Activated T-cell treated with anti-CD3 and anti-CD28 coated beads for 48 hours (primary cell): ENCODE measurements around the gene UGT1A4.

Source experiments
- DNase-seq: peaks from one replicate; pipeline ENCODE4 v3.0.0-alpha.2; 2020; ENCODE audit warnings: low read depth

Gene UGT1A4

DNA sequence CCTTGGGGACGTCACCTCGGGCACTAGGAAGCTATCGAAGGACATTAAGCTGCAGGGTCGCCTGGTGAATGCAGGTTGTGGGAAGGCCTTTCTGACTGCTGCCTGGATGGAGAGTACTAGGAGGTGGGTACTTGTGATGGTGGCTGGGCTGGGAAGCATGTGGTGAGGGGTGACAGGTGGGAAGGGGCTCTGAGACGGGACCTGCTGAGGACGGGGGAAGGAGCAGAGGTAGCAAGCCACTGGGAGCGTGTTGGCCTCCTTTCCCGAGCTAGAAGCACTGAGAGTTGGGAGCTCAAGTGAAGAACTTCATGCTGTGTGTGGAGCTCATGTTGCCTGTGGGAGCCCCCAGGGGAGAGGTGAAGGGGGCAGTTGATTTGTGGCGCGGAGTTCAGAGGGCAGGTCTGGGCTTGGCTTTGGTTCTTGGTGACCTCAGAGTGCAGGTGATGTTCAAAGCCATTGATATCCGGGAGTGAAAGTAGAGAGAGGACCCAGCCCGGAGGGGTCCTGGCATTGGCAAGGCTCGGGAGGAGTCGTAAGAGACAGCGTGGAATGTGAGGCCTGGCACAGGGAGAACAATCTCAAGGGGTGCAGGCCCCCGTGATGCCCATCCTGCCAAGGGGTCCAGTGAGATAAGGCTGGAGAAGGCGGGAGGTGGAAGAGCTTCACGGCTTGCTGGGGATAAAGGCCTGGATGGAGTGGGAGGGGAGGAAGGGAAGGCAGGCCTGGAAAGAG is 72.8 kb downstream of the UGT1A4 start:
- no peak for DNase-seq

DNA sequence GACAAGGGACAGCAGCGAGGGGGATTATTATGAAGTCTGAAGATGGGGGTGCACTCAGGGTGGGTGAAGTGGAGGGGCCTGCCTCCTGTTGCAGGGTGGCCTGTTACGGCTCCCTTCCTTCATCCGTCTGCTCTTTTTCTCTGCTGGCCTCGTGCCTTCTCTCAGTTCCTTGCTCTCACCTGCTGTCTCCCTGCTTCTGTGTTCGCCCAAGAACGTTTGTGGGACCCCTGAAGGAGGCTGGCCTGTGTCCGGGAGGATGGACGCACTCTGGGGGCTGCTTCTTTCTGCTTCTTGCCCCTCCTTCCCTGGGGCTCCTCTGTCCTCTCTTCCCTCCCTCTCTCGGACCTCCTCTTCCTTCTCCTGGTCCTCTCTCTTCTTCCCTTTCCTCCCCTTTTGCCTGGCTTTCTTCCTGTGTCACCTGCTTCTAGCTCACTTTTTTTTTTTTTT is 73.4 kb downstream of the UGT1A4 start:
- DNase-seq: no peak

DNA sequence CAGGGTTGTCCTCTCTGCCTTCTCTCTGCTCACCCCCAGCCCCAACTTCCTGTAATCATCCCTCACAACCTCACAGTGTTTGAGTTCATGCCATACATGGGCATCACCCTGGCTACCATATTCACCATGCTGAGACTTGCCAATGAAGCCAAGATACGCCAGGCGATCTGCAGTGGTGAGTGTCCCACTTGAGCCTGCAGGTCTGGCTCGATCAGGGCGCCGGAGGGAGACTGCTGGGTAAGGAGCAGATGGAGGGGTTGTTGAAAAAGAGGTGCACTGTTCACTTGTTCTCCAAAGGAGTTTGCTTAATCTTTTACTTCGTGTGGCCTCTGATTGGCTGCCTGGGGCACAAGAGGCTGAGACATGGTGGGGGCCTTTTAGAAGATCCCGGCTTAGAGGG is 74.2 kb downstream of the UGT1A4 start:
- no peak for DNase-seq

GRCh38 chr2:233793465-233794127 is 75.1 kb downstream of the UGT1A4 start:
- DNase-seq: no peak

DNA sequence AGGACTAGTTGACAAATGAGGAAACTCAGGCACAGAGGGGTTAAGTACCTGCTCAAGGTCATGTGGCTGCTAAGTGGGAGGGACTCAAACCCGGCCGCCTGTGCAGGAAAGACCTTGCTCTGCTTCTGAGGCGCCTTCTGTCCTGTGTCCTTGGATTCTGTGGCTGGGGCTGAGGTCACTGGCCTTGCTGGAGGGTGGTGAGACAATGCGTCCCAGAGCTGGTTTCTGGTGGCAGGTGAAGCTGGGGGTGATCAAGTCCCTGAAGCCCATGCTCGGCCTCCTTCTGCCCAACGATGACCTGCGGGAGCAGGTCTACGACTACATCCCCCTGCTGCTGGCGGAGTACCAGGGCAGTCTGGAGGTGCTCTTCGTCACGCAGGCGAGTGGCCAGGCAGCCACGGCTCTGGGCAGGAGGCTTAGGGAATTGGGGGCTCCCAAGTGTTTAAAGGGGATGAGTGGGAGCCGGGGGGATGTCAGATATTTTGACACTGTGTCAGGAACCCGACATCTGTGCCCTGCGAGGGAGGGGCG is 75.7 kb downstream of the UGT1A4 start:
- no peak for DNase-seq

GRCh38 chr2:233795735-233796171 is 77.2 kb downstream of the UGT1A4 start:
- DNase-seq: no peak

DNA sequence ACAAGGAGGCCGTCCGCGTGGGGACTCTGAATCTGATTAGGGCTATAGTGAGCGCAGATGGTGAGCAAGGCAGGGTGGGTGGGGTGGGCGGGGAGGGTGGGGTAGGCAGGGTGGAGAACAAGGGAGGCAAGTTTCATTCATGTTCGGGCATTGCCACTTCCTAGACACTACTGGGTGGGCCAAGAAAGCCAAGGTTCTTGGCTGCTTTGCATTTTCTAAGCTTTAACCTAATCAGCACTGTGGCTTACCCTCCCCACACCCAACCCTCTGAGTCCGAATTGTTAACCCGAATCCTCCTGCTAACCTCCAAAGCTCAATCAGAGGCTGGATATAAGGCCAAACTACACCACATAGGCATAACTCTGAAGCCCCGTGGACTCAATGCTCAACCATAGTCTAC is 77.7 kb downstream of the UGT1A4 start:
- DNase-seq: no peak

- DNase-seq: no peak
Observed at GRCh38 chr2:233798335-233799086, 80.0 kb downstream of the UGT1A4 start.

DNA sequence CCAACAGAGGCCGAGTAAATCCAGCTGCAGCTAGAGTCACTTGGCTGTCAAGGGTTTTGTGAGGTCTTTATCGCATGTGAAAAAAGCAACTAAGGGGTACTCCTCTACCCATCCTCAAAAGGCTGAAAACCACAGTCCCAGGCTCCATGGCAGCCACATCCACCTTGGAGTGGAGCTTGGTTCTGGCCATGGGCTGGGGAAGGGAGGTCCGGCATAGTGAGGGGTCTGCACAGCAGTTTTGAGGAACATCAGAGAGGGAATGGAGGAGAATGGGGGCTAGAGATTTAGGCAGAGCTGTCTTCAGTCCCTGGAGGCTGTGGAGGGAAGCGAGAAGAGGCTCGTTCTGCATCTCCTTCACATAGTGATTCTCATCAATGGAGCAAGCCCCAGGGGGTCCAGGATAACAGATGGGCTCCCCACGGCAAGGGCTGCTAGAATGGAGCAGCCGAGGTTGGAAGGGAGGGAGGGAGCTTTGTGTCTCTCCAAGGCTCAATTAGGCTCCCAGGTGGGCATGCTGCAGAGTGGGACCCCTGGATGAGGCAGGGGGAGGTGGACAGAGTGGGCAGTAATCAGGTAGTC is 80.6 kb downstream of the UGT1A4 start:
- DNase-seq: no peak

GRCh38 chr2:233799716-233800115 is 81.2 kb downstream of the UGT1A4 start:
- DNase-seq: no peak

- no peak for DNase-seq
Observed at GRCh38 chr2:233800208-233800607, 81.7 kb downstream of the UGT1A4 start.

GRCh38 chr2:233801357-233802131 is 83.0 kb downstream of the UGT1A4 start:
- DNase-seq: no peak

- no peak for DNase-seq
Observed at GRCh38 chr2:233802132-233802815, 83.7 kb downstream of the UGT1A4 start.

DNA sequence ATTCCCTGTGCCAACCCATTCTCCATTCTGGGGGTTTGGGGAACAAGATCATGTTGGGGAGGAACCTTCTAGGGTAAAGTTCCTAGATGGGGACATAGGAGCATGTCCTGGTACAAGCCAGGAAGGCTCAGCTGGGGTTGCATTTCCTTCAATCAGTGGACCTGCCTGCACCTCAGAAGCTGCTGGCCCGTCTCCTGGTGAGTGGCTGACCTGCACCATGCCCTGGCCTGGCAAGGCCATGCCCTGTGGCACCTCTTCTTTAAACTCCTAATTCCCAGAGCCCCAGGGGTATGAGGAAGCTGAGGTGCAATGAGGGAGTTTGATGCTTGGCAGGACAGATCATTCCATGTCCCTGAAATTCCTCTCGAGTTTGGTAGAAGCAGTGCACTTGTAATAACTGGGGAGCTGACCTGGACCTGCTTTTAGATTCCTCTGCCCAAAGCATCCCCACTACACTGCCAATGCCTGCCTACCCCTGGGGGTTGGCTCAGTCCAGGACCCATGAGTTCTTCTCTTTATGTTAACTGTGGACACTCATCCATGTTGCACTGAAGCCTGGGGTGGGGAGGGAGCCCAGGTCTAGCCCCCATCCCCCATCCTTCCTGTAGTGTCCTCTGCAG is 84.9 kb downstream of the UGT1A4 start:
- no peak for DNase-seq

DNA sequence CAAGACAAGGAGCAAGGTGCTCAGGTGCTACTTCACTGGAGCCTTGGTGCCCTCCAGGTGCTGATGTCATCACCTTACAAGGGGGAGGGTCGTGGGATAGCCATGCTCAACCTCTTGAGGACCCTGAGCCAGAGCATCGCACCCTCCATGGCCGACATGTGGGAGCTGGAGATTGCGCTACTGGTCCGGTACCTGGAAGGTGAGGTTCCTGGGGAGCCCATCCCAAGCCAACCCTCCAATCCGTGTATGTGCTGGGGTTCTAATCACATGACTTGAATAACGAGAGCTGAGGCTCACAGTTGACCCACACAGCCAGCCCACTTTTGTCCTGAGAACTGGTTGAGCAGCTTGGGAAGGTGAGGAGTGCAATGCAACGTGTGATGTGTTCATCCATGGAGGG is 85.5 kb downstream of the UGT1A4 start:
- DNase-seq: no peak

GRCh38 chr2:233807215-233807865 is 88.8 kb downstream of the UGT1A4 start:
- no peak for DNase-seq

GRCh38 chr2:233807966-233808935 is 89.7 kb downstream of the UGT1A4 start:
- no peak for DNase-seq

GRCh38 chr2:233810385-233810784 is 91.8 kb downstream of the UGT1A4 start:
- no peak for DNase-seq

DNA sequence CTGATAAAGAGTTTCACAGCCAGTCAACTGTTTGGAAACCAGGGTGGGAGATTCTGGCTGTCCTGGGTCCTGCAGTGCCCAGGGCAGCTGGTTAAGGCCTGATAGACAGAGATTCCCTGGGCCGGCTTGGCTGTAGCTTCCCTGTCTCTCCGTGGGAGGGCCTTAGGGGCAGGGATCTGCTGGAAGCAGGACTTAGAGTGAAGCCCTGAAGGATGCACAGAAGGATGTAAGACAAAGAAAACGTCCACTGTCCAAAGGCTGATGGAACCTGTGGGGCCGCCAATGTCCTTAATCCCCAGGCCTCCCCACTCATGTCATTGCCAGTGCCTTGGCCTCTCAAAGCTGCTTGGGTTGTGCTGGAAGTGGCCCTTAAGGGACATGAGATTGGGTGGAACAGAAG is 92.6 kb downstream of the UGT1A4 start:
- no peak for DNase-seq
